ENCODE measurements around the gene CLDN4. TPM values are rescaled to one million over a fixed set of nuclear protein-coding genes. Genes with fewer than 3 reads are reported as not detected.

The CLDN4 gene
- total RNA-seq, 1 donor: under 0.01 TPM

GRCh38 chr7:73869011-73869798 lies 38.4 kb downstream of the CLDN4 start:
- DNase-seq (ENCODE audit: low read depth in 2 of 3, low spot score in 2 of 3): no peak

- no peak for DNase-seq (ENCODE audit: low read depth in 2 of 3, low spot score in 2 of 3)
Observed at GRCh38 chr7:73870041-73870492, 39.3 kb downstream of the CLDN4 start.

GRCh38 chr7:73871163-73872011 lies 40.6 kb downstream of the CLDN4 start:
- no peak for DNase-seq (ENCODE audit: low read depth in 2 of 3, low spot score in 2 of 3)

GRCh38 chr7:73872056-73872908 lies 41.5 kb downstream of the CLDN4 start:
- no peak for DNase-seq (ENCODE audit: low read depth in 2 of 3, low spot score in 2 of 3)

GRCh38 chr7:73876361-73876760 lies 45.6 kb downstream of the CLDN4 start:
- no peak for DNase-seq (ENCODE audit: low read depth in 2 of 3, low spot score in 2 of 3)

GRCh38 chr7:73876973-73877372 lies 46.2 kb downstream of the CLDN4 start:
- no peak for DNase-seq (ENCODE audit: low read depth in 2 of 3, low spot score in 2 of 3)

GRCh38 chr7:73879977-73880681 lies 49.3 kb downstream of the CLDN4 start:
- no peak for DNase-seq (ENCODE audit: low read depth in 2 of 3, low spot score in 2 of 3)

- no peak for DNase-seq (ENCODE audit: low read depth in 2 of 3, low spot score in 2 of 3)
Observed at GRCh38 chr7:73880755-73881328, 50.0 kb downstream of the CLDN4 start.

GRCh38 chr7:73881352-73882046 lies 50.7 kb downstream of the CLDN4 start:
- DNase-seq (ENCODE audit: low read depth in 2 of 3, low spot score in 2 of 3): no peak

- DNase-seq (ENCODE audit: low read depth in 2 of 3, low spot score in 2 of 3): no peak
Observed at GRCh38 chr7:73882047-73882402, 51.2 kb downstream of the CLDN4 start.

Other genes with a start within 250 kb of the CLDN4 start
- not detected for gene MLXIPL, start 206.5 kb upstream of the CLDN4 start, total RNA-seq
- not detected for gene VPS37D, start 163.2 kb upstream of the CLDN4 start, total RNA-seq
- 4.8 TPM for gene DNAJC30, start 147.5 kb upstream of the CLDN4 start, total RNA-seq
- gene BUD23, start 147.4 kb upstream of the CLDN4 start, total RNA-seq: 20.2 TPM
- 0.27 TPM for gene STX1A, start 111.3 kb upstream of the CLDN4 start, total RNA-seq
- gene ABHD11, start 92.2 kb upstream of the CLDN4 start, total RNA-seq: 11.3 TPM
- gene CLDN3, start 60.7 kb upstream of the CLDN4 start, total RNA-seq: not detected
- 0.27 TPM for gene METTL27, start 11.5 kb downstream of the CLDN4 start, total RNA-seq
- gene TMEM270, start 30.2 kb downstream of the CLDN4 start, total RNA-seq: not detected
- 27.5 TPM for gene ELN, start 197.2 kb downstream of the CLDN4 start, total RNA-seq

Measured in hematopoietic multipotent progenitor cell (in vitro differentiated cells).